T-cell (primary cell): ENCODE data around the gene SLC25A25. TPM values are rescaled to one million over a fixed set of nuclear protein-coding genes. Genes with fewer than 3 reads are reported as not detected.

ENCODE experiments used
- ATAC-seq, 4 experiments: fragments of 200-7000 bp in 3 of 4; fragments of 150-1000 bp in 1 of 4; cut with Tn5 transposase; replicated peaks in 1 of 4; 1 replicate in 3 of 4; 2 replicates in 1 of 4; pipeline ENCODE4 v1.10.0; 2021; ENCODE audit warnings: moderate library complexity in 3 of 4, mild to moderate bottlenecking in 2 of 4, moderate number of reproducible peaks in 1 of 4
- CTCF ChIA-PET, 2 donors: fragments of 300-600 bp; sonication (Branson Sonifier 250); formaldehyde crosslinking; loops; one replicate each; lab custom pipeline; 2022; ENCODE audit warnings: antibody characterized with exemption in 2 of 2; lab: Charles Lee
- POLR2A ChIA-PET, 2 donors: fragments of 300-600 bp; sonication (Branson Sonifier 250); formaldehyde crosslinking; loops; one replicate each; lab custom pipeline; 2022; ENCODE audit warnings: antibody characterized with exemption in 2 of 2; lab: Charles Lee
- DNase-seq, 35 experiments: peaks; one replicate each; pipeline versions ENCODE4 v3.0.0 to v3.0.0-alpha.2; 2013 to 2023
- H3K27ac ChIP-seq: one replicate; pipeline ENCODE4 v1.5.1; 2013; ENCODE audit warnings: low read length
- H3K27me3 ChIP-seq, 2 experiments: replicated peaks in 1 of 2; 1 replicate in 1 of 2; 2 replicates in 1 of 2; pipeline versions ENCODE4 v1.6.1 to v1.7.0; 2013; ENCODE audit warnings: low read length in 1 of 2, mixed read lengths in 1 of 2; ENCODE audit not compliant: control insufficient read depth in 2 of 2, insufficient read depth in 2 of 2; ENCODE audit errors: extremely low read depth in 1 of 2
- H3K36me3 ChIP-seq, 2 donors: 1 replicate in 1 of 2; 2 replicates in 1 of 2; pipeline versions ENCODE4 v1.6.1 to v1.7.0; 2013; ENCODE audit warnings: low read length in 1 of 2; ENCODE audit not compliant: control insufficient read depth in 2 of 2, insufficient read depth in 1 of 2; ENCODE audit errors: extremely low read depth in 1 of 2
- H3K4me1 ChIP-seq, 2 experiments: 1 replicate in 1 of 2; 2 replicates in 1 of 2; pipeline versions ENCODE4 v1.6.1 to v1.7.0; 2013; ENCODE audit warnings: low read length in 2 of 2, mixed read lengths in 1 of 2; ENCODE audit not compliant: insufficient read depth in 2 of 2, control insufficient read depth in 1 of 2; ENCODE audit errors: extremely low read depth in 1 of 2
- H3K4me3 ChIP-seq, 2 donors: 1 replicate in 1 of 2; 2 replicates in 1 of 2; pipeline versions ENCODE4 v1.5.1 to v1.7.0; 2013; ENCODE audit warnings: mild to moderate bottlenecking in 2 of 2, low read length in 1 of 2, moderate library complexity in 1 of 2; ENCODE audit not compliant: control insufficient read depth in 1 of 2; ENCODE audit errors: extremely low read depth in 1 of 2
- H3K9me3 ChIP-seq: 2 replicates; pipeline ENCODE4 v1.7.0; 2013
- H3K27ac Mint-ChIP-seq, 2 donors: one replicate each; pipeline ENCODE4 v1.8.0; 2020 to 2021; ENCODE audit warnings: mild to moderate bottlenecking in 2 of 2, mixed read lengths in 2 of 2
- H3K27me3 Mint-ChIP-seq, 2 donors: one replicate each; pipeline ENCODE4 v1.8.0; 2021 to 2022; ENCODE audit warnings: mixed read lengths in 2 of 2
- H3K36me3 Mint-ChIP-seq: one replicate; pipeline ENCODE4 v1.8.0; 2021; ENCODE audit warnings: mixed read lengths
- H3K4me1 Mint-ChIP-seq, 3 donors: one replicate each; pipeline ENCODE4 v1.8.0; 2020 to 2022; ENCODE audit warnings: mixed read lengths in 3 of 3, mild to moderate bottlenecking in 1 of 3
- H3K4me3 Mint-ChIP-seq, 3 donors: one replicate each; pipeline ENCODE4 v1.8.0; 2020 to 2022; ENCODE audit warnings: mild to moderate bottlenecking in 3 of 3, mixed read lengths in 3 of 3, moderate library complexity in 3 of 3
- H3K9me3 Mint-ChIP-seq, 3 donors: one replicate each; pipeline ENCODE4 v1.8.0; 2020 to 2022; ENCODE audit warnings: mixed read lengths in 3 of 3
- WGBS: methylation state at CpG from one replicate; pipeline ENCODE4 v1.1.5; 2013; ENCODE audit warnings: missing lambda C conversion rate; ENCODE audit not compliant: insufficient coverage; 5-methylcytosine and 5-hydroxymethylcytosine counted together
- total RNA-seq, 35 experiments: library from RNA in 6 of 35; stranded (reverse) in 6 of 35; fragments of 120-200 nt in 1 of 35; gene quantifications; one replicate each; pipeline versions ENCODE4 v1.2.1 to v1.2.4 and lab custom pipeline; 2013 to 2026

The SLC25A25 gene
- total RNA-seq, 5 donors from 2014 or later (not counting 1 experiment from before 2014, with no cell fraction given), result 11.8 to 21.0 (median 17.3) TPM

DNA sequence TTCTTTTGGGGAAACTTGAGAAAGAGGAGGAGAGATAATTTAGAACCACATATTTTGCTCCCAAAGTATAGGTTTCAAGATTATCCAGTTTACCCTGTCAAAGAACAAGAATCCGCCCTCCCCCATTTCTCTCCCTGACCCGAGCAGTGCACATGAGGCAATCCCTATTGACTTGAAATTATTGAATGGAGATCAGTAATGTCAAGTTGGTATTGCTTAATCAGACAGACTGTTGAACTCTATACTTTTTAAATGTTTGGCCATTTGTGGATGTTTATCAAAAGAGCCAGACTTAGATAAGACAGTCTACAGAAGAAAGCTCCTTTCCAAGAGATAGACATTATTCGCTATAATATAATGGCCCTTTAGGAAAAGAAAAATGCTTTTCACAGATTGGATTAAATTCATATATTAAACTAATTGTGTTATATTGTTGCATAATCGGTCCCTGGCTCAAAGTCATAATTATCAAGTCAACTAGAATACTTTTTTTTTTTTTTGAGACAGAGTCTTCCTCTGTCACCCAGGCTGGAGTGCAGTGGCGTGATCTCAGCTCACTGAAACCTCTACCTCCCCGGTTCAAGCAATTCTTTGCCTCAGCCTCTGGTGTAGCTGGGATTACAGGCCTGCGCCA is 5.3 kb downstream of the SLC25A25 start:
- Histone ChIP-seq H3K4me1 (peaks cover 29 to 75% of the 10 kb centered on the region in 2 experiments), H3K36me3 (peaks cover 0 to 8% of the 10 kb centered on the region in 2 donors), H3K27ac (peak overlapping the region; percentile 86), H3K27me3 (no peaks in the 10 kb centered on the region), H3K9me3 (no peaks in the 10 kb centered on the region), H3K4me3 (no peak overlapping the region)
- H3K27me3 Mint-ChIP-seq, result no peaks in the 10 kb centered on the region
- WGBS, result 90% methylated on average over 2 of the region's 7 CpGs
- peaks cover 57 to 72% (median 66%) of the 10 kb centered on the region in 3 donors for H3K4me1 Mint-ChIP-seq
- CTCF ChIA-PET, result interaction anchor here in 1 of 2 donors (0.6 to 1.4 kb wide), 8 partner anchors 18 to 173 kb away, joined by 3 to 7 read pairs (median 4); no protein-coding TSS in a partner anchor
- peaks cover 8% of the 10 kb centered on the region for H3K36me3 Mint-ChIP-seq
- POLR2A ChIA-PET, result no interaction called here
- no peaks in the 10 kb centered on the region for H3K9me3 Mint-ChIP-seq
- peak overlapping the region; percentile 95 to 96 for H3K27ac Mint-ChIP-seq
- DNase-seq, result no peak
- H3K4me3 Mint-ChIP-seq, result peak overlapping the region in 1 of 3 donors; percentile 54
- no peak for ATAC-seq

DNA sequence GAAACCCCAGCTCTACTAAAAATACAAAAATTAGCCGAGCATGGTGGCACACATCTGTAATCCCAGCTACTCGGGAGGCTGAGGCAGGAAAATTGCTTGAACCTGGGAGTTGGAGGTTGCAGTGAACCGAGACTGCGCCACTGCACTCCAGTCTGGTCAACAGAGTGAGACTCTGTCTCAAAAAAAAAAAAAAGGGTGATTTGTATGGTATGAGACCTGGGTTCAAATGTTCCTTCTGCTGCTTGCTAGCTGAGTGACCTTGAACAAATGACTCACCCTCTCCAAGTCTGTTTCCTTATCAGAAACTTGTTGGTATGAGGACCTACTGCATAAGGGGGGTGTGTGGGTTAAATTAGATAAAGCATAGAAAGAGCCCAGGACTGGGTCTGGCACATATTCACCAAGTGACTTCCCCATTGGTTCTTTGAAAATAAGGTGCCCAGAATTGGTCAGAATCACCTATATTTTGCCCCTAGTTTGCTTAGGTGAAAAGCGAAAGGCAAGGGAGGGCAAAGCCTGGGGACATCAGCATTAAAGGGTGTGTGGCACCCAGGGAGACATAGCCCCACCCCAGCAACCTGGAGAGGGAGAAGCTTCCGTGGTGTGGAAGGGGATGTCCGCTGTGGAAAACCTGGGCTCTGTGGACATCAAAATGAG is 9.9 kb downstream of the SLC25A25 start:
- Mint-ChIP-seq H3K36me3 (peaks cover 12% of the 10 kb centered on the region), H3K27ac (peak overlapping the region; percentile 82 to 90), H3K27me3 (no peaks in the 10 kb centered on the region), H3K4me1 (peaks cover 46 to 63% (median 55%) of the 10 kb centered on the region in 3 donors), H3K9me3 (no peaks in the 10 kb centered on the region), H3K4me3 (no peak overlapping the region)
- Histone ChIP-seq H3K27me3 (no peaks in the 10 kb centered on the region), H3K9me3 (no peaks in the 10 kb centered on the region), H3K36me3 (peaks cover 0 to 26% of the 10 kb centered on the region in 2 donors), H3K4me1 (peaks cover 8 to 56% of the 10 kb centered on the region in 2 experiments), H3K4me3 (no peak overlapping the region), H3K27ac (no peak overlapping the region)
- POLR2A ChIA-PET, result no interaction called here
- 92% methylated on average over 2 of the region's 7 CpGs for WGBS
- no peak for ATAC-seq
- DNase-seq, result no peak
- CTCF ChIA-PET, result interaction anchor here (0.7 to 1.3 kb wide), 3 partner anchors 14 to 64 kb away, joined by 3 to 5 read pairs (median 3); no protein-coding TSS in a partner anchor

DNA sequence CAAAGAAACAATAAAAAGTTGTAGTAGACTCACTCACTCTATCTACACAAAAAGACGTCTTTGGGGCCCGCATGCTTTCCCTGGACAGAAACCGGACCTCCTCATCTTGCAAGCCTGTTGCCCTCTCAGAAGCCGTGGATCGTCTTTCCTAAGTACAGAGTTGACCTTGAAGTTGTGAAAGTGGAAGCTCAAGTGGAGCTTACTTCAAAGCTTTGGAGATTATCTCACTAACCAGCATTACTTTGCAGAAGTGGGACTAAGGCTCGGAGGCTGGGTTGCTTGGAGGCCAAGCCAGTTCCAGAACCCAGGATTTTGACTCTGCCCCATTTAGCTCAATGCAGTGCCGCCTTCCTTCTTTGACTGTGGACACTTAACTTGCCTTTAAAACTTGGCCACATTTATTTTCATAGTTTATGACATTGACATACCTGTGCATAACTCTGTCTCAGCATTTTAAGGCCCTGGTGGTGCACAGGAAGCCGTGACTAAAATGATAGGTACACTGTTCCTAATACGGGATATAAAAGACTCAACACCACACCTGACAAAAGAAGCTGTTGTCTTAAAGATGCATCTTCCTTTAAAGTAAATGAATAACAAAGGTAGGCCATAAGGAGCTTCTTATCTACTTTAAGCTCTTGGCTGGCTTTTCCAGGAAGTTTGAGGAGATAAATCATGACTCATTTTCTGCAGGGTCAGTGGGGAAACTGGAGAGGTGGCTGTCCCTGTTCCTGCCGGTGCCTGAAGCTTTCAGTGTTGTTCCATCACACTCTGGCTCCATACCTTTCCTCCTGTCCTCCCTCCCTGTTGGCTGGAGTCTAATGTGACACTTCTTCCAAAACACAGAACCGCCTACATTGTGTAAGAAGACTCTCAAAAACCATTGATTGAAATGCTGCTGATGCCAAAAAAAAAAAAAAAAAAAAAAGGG is 10.7 kb downstream of the SLC25A25 start:
- Mint-ChIP-seq H3K27ac (peak overlapping the region; percentile 82 to 90), H3K4me3 (peak overlapping the region in 1 of 3 donors; percentile 17), H3K36me3 (peaks cover 12% of the 10 kb centered on the region), H3K4me1 (peaks cover 40 to 57% (median 49%) of the 10 kb centered on the region in 3 donors), H3K27me3 (no peaks in the 10 kb centered on the region), H3K9me3 (no peaks in the 10 kb centered on the region)
- Histone ChIP-seq H3K9me3 (no peaks in the 10 kb centered on the region), H3K27me3 (no peaks in the 10 kb centered on the region), H3K36me3 (peaks cover 0 to 26% of the 10 kb centered on the region in 2 donors), H3K4me3 (no peak overlapping the region), H3K4me1 (peaks cover 2 to 51% of the 10 kb centered on the region in 2 experiments), H3K27ac (peak overlapping the region; percentile 24)
- CTCF ChIA-PET, result interaction anchor here (0.6 to 1.5 kb wide), 5 partner anchors 13 to 135 kb away, joined by 3 to 5 read pairs (median 5); no protein-coding TSS in a partner anchor
- POLR2A ChIA-PET, result interaction anchor here in 1 of 2 donors (0.5 to 0.6 kb wide), 2 partner anchors 9 to 724 kb away, joined by 3 read pairs; no protein-coding TSS in a partner anchor
- DNase-seq, result no peak
- ATAC-seq, result peak in 2 of 4 experiments; percentile 31 to 42
- 55% methylated on average over 2 of the region's 11 CpGs for WGBS

DNA sequence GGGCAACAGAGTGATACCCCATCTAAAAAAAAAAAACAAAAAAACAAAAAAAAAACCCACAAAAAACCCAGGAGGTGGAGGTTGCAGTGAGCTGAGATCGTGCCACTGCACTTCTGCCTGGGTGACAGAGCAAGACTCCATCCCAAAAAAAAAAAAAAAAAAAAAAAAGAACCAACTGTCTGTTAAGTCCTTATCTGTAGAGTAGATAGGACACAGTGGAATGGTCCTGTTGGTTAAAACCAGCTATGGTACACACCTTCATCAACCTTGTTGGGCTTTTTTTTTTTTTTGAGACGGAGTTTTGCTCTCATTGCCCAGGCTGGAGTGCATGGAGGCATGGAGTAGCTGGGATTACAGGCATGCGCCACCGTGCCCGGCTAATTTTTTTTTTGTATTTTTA is 12.2 kb downstream of the SLC25A25 start:
- peaks cover 0 to 30% of the 10 kb centered on the region in 2 donors for H3K36me3 ChIP-seq
- ATAC-seq (no peak), DNase-seq (no peak)
- Mint-ChIP-seq H3K4me1 (peaks cover 37 to 55% (median 52%) of the 10 kb centered on the region in 3 donors), H3K4me3 (no peak overlapping the region), H3K36me3 (peaks cover 15% of the 10 kb centered on the region), H3K9me3 (no peaks in the 10 kb centered on the region), H3K27ac (no peak overlapping the region), H3K27me3 (no peaks in the 10 kb centered on the region)
- no peaks in the 10 kb centered on the region for H3K27me3 ChIP-seq
- CTCF ChIA-PET, result interaction anchor here (0.6 to 0.7 kb wide), 4 partner anchors 21 to 575 kb away, joined by 4 to 11 read pairs (median 4); no protein-coding TSS in a partner anchor
- no peak overlapping the region for H3K27ac ChIP-seq
- peaks cover 2 to 45% of the 10 kb centered on the region in 2 experiments for H3K4me1 ChIP-seq
- H3K4me3 ChIP-seq, result no peak overlapping the region
- H3K9me3 ChIP-seq, result no peaks in the 10 kb centered on the region
- no CpG with 5 or more reads among the region's 5 CpGs for WGBS
- POLR2A ChIA-PET, result no interaction called here

DNA sequence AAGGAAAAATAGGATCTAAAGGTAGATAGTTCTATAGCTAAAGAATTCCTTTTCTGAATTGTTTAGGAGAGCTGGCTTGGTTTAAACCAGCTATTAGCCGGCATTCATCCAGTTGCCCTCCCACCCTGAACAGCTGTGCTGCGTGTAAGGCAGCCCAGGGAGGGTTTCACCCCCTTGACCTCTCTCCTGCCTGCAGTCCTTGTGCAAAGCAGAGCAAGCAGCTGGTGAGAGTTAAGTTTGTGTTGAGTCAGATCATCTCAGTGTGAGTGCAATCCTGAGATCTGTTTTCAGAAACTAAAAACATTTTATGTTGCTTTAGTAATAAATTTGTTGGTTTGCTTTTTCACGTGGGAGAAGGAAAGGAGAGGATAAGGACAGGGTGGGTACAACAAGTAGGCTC is 13.0 kb downstream of the SLC25A25 start:
- Mint-ChIP-seq H3K4me1 (peaks cover 37 to 57% (median 57%) of the 10 kb centered on the region in 3 donors), H3K4me3 (no peak overlapping the region)
- POLR2A ChIA-PET, result no interaction called here

More for the DNA sequence above, 13.0 kb downstream of the SLC25A25 start:
- Histone ChIP-seq H3K36me3 (peaks cover 0 to 30% of the 10 kb centered on the region in 2 donors), H3K4me1 (peaks cover 2 to 46% of the 10 kb centered on the region in 2 experiments), H3K27me3 (no peaks in the 10 kb centered on the region), H3K4me3 (no peak overlapping the region), H3K27ac (peak overlapping the region; percentile 12), H3K9me3 (no peaks in the 10 kb centered on the region)
- no peaks in the 10 kb centered on the region for H3K27me3 Mint-ChIP-seq
- peaks cover 15% of the 10 kb centered on the region for H3K36me3 Mint-ChIP-seq
- CTCF ChIA-PET, result no interaction called here
- H3K27ac Mint-ChIP-seq, result peak overlapping the region; percentile 75 to 85
- WGBS, result 86% methylated on average over 1 of the region's 3 CpGs
- no peak for DNase-seq
- no peak for ATAC-seq
- H3K9me3 Mint-ChIP-seq, result no peaks in the 10 kb centered on the region
